Spleen (tissue), 11 donors: ENCODE measurements around the gene TPST1. TPM values are rescaled to one million over a fixed set of nuclear protein-coding genes. Genes with fewer than 3 reads are reported as not detected.
A peak's percentile ranks its signal among the peaks of the same experiment; 100 is the strongest.

ENCODE experiments used
- DNase-seq: peaks from one replicate; pipeline ENCODE4 v3.0.0-alpha.2; 2020
- H3K27ac ChIP-seq, 8 donors: fragments of 200-600 bp; sonication (generic) in 7 of 8; 1 replicate in 4 of 8; 2 replicates in 4 of 8; pipeline versions ENCODE4 v1.5.0 to v1.8.0; 2016 to 2021; ENCODE audit warnings: inconsistent platforms in 4 of 8, mild to moderate bottlenecking in 4 of 8, moderate library complexity in 1 of 8
- H3K27me3 ChIP-seq, 7 donors: fragments of 200-600 bp; sonication (generic) in 6 of 7; replicated peaks in 1 of 7; 1 replicate in 4 of 7; 2 replicates in 3 of 7; pipeline versions ENCODE4 v1.5.0 to v1.8.0; 2016 to 2021; ENCODE audit warnings: inconsistent platforms in 3 of 7, mild to moderate bottlenecking in 1 of 7
- H3K36me3 ChIP-seq, 6 donors: fragments of 200-600 bp; sonication (generic) in 5 of 6; 1 replicate in 4 of 6; 2 replicates in 2 of 6; pipeline versions ENCODE4 v1.5.0 to v1.8.0; 2016 to 2021; ENCODE audit warnings: inconsistent platforms in 2 of 6
- H3K4me1 ChIP-seq, 6 donors: fragments of 200-600 bp; sonication (generic) in 5 of 6; 1 replicate in 3 of 6; 2 replicates in 3 of 6; pipeline versions ENCODE4 v1.5.0 to v1.8.0; 2016 to 2021; ENCODE audit warnings: inconsistent platforms in 3 of 6
- H3K4me3 ChIP-seq, 8 donors: fragments of 200-600 bp; sonication (generic) in 7 of 8; 1 replicate in 4 of 8; 2 replicates in 4 of 8; pipeline versions ENCODE4 v1.5.0 to v1.8.0; 2016 to 2021; ENCODE audit warnings: inconsistent platforms in 4 of 8, mild to moderate bottlenecking in 4 of 8, moderate library complexity in 2 of 8
- H3K9me3 ChIP-seq, 8 donors: fragments of 200-600 bp; sonication (generic) in 7 of 8; 1 replicate in 4 of 8; 2 replicates in 4 of 8; pipeline versions ENCODE4 v1.5.0 to v1.8.0; 2016 to 2021; ENCODE audit warnings: inconsistent platforms in 4 of 8
- CTCF ChIP-seq, 11 experiments: fragments of 200-600 bp in 7 of 11; fragments of 450-650 bp in 4 of 11; sonication (generic) in 4 of 11; IDR thresholded peaks in 8 of 11; conservative IDR thresholded peaks in 3 of 11; 1 replicate in 7 of 11; 2 replicates in 4 of 11; pipeline versions ENCODE4 v1.4.0 to v1.8.0; 2016 to 2021; ENCODE audit warnings: antibody characterized with exemption in 11 of 11, inconsistent platforms in 4 of 11, mild to moderate bottlenecking in 1 of 11
- POLR2A ChIP-seq, 3 donors: fragments of 450-650 bp; IDR thresholded peaks; one replicate each; pipeline ENCODE4 v1.5.1; 2017; ENCODE audit warnings: antibody characterized with exemption in 3 of 3, mild to moderate bottlenecking in 1 of 3
- POLR2AphosphoS5 ChIP-seq, 3 donors: sonication (generic); formaldehyde crosslinking; IDR thresholded peaks; one replicate each; pipeline ENCODE4 v1.5.1; 2017; ENCODE audit warnings: antibody characterized with exemption in 3 of 3
- WGBS, 5 donors: extraction: QIAGEN DNeasy Blood & Tissue Kit in 3 of 5; methylation state at CpG; one replicate each; pipeline versions ENCODE4 v1.1.5 to v1.1.7; 2013 to 2018; 5-methylcytosine and 5-hydroxymethylcytosine counted together
- intact Hi-C: fragments of 100-400 bp; cut with DNase I; formaldehyde crosslinking; loops from one replicate; pipeline ENCODE4 v1.15.0; 2023; ENCODE audit warnings: low total_unique reads
- polyA plus RNA-seq, 3 donors: library from polyadenylated mRNA; stranded (reverse); fragments of 200-250 nt; gene quantifications; one replicate each; pipeline ENCODE4 v1.2.1, GENCODE V29; 2013
- total RNA-seq, 7 donors: library from RNA; depleted of rRNA in 3 of 7; stranded (reverse); fragments of >200 nt in 3 of 7; fragmentation: NEBNext Ultra II Directional in 4 of 7; extraction: Animal tissue kit (Norgen Biotek cat#: 25700) in 4 of 7; gene quantifications; one replicate each; pipeline versions ENCODE4 v1.1.0 to v1.2.1, GENCODE V29; 2016 to 2021
- donor health status: healthy with polysubstance abuse.
- donor health status: DM: no; HTN: no; CAD: no; lungs with moderate emphysema.
- donor health status: DM: no; HTN: no; CAD: no.
- donor health status: Bipolar disorder and iron deficiency.
- donor health status: healthy.
- donor health status: DM: no; HTN: no; CAD: no.
- donor health status: DM: yes; HTN: yes; CAD: no.

Gene TPST1
- total and polyA plus RNA-seq, 10 donors, result 4.8 to 58.5 (median 27.1) TPM

GRCh38 chr7:66282591-66282935 lies 77.4 kb downstream of the TPST1 start:
- Histone ChIP-seq H3K27ac (peak overlapping the region in 4 of 8 donors; percentile 25 to 72 (median 53)), H3K36me3 (no peaks in the 10 kb centered on the region), H3K27me3 (no peaks in the 10 kb centered on the region), H3K4me3 (no peak overlapping the region), H3K9me3 (no peaks in the 10 kb centered on the region), H3K4me1 (peaks cover 0 to 31% (median 11%) of the 10 kb centered on the region in 6 donors)
- 81 to 98% (median 85%) methylated on average over 6 of the region's 6 CpGs for WGBS, 5 donors
- intact Hi-C loops, result no loop called here
- TF ChIP-seq POLR2AphosphoS5 (IDR thresholded peaks at IDR 0.05), result no peak
- TF ChIP-seq CTCF (IDR thresholded peaks at IDR 0.05 in 8 of 11, conservative IDR thresholded peaks at IDR 0.05 in 3 of 11), result no peak
- no peak for TF ChIP-seq POLR2A (IDR thresholded peaks at IDR 0.05)
- DNase-seq, result no peak

GRCh38 chr7:66283003-66283920 lies 78.1 kb downstream of the TPST1 start:
- TF ChIP-seq POLR2A (IDR thresholded peaks at IDR 0.05), result no peak
- no peak for TF ChIP-seq POLR2AphosphoS5 (IDR thresholded peaks at IDR 0.05)
- no peak for TF ChIP-seq CTCF (IDR thresholded peaks at IDR 0.05 in 8 of 11, conservative IDR thresholded peaks at IDR 0.05 in 3 of 11)
- DNase-seq, result no peak
- peak overlapping the region in 3 of 8 donors; percentile 25 to 72 (median 55) for H3K27ac ChIP-seq
- H3K4me1 ChIP-seq, result peaks cover 0 to 31% (median 11%) of the 10 kb centered on the region in 6 donors
- H3K27me3 ChIP-seq, result no peaks in the 10 kb centered on the region
- WGBS, 5 donors, result 83 to 94% (median 92%) methylated on average over 5 of the region's 5 CpGs
- no peaks in the 10 kb centered on the region for H3K9me3 ChIP-seq
- no peak overlapping the region for H3K4me3 ChIP-seq
- intact Hi-C loops, result no loop called here
- H3K36me3 ChIP-seq, result no peaks in the 10 kb centered on the region

- TF ChIP-seq CTCF (IDR thresholded peaks at IDR 0.05 in 8 of 11, conservative IDR thresholded peaks at IDR 0.05 in 3 of 11) (no peak), POLR2AphosphoS5 (IDR thresholded peaks at IDR 0.05) (no peak), POLR2A (IDR thresholded peaks at IDR 0.05) (no peak)
- peaks cover 0 to 24% (median 2%) of the 10 kb centered on the region in 6 donors for H3K4me1 ChIP-seq
- H3K36me3 ChIP-seq, result no peaks in the 10 kb centered on the region
- intact Hi-C loops, result no loop called here
- H3K27me3 ChIP-seq, result no peaks in the 10 kb centered on the region
- no peak overlapping the region for H3K4me3 ChIP-seq
- peak overlapping the region in 4 of 8 donors; percentile 61 to 80 (median 77) for H3K27ac ChIP-seq
- H3K9me3 ChIP-seq, result peaks cover 0 to 30% (median 25%) of the 10 kb centered on the region in 8 donors
- no peak for DNase-seq
- 17 to 64% (median 38%) methylated on average over 1 of the region's 1 CpG for WGBS, 5 donors
Measured at GRCh38 chr7:66296001-66296521, 90.9 kb downstream of the TPST1 start.

- H3K27ac ChIP-seq, result peak overlapping the region in 4 of 8 donors; percentile 61 to 80 (median 77)
Measured at GRCh38 chr7:66296557-66296956, 91.4 kb downstream of the TPST1 start.

More at GRCh38 chr7:66296557-66296956, 91.4 kb downstream of the TPST1 start:
- Histone ChIP-seq H3K4me3 (no peak overlapping the region), H3K4me1 (peaks cover 0 to 24% (median 2%) of the 10 kb centered on the region in 6 donors), H3K9me3 (peaks cover 0 to 30% (median 25%) of the 10 kb centered on the region in 8 donors), H3K27me3 (no peaks in the 10 kb centered on the region), H3K36me3 (no peaks in the 10 kb centered on the region)
- DNase-seq, result no peak
- WGBS, 5 donors, result 59 to 88% (median 78%) methylated on average over 3 of the region's 3 CpGs
- TF ChIP-seq CTCF (IDR thresholded peaks at IDR 0.05 in 8 of 11, conservative IDR thresholded peaks at IDR 0.05 in 3 of 11) (no peak), POLR2AphosphoS5 (IDR thresholded peaks at IDR 0.05) (no peak), POLR2A (IDR thresholded peaks at IDR 0.05) (no peak)
- intact Hi-C loops, result no loop called here
